HG03575 (cell line): Measurements from ENCODE around the gene ZMYND11.
"Not testable (repeated sequence)": the region's sequence is repeated elsewhere in the genome, so short reads cannot be mapped to it uniquely, and the experiment has no call there.

Source experiments
- ATAC-seq: cut with Tn5 transposase; IDR thresholded peaks from one replicate; pipeline ENCODE4 v1.9.1; 2021; ENCODE audit not compliant: unreplicated experiment, insufficient number of reproducible peaks, low FRiP score; ENCODE audit errors: extremely low read depth

The ZMYND11 gene

DNA sequence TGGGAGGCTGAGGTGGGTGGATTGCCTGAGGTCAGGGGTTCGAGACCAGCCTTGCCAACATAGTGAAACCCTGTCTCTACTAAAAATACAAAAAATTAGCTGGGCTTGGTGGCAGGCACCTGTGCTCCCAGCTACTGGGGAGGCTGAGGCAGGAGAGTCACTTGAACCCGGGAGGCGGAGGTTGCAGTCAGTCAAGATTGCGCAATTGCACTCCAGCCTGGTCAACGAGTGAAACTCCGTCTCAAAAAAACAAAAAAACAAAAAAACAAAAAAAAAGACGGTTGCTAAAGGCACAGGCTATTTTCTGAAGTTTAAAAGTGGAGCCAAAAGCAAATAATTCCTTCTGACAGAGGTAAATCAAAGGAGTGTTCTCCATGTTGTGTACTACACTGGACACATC, 50.3 kb downstream of the ZMYND11 start:
- ATAC-seq: not testable (repeated sequence)

DNA sequence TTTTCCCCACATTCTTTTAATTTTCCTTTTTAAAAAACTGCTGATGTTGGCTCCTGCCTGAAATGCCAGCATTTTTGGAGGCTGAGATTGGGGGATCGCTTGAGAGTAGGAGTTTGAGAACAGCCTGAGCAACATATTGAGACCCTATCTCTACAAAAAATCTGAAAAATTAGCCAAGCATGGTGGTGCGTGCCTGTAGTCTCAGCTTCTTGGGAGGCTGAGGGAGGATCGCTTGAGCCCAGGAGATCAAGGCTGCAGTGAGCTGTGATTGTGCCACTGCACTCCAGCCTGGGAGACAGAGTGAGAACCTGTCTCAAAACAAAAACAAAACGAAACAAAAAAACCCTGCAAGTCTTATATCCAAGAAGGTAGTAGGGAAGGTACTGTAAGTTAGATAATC, 51.7 kb downstream of the ZMYND11 start:
- ATAC-seq: no peak

DNA sequence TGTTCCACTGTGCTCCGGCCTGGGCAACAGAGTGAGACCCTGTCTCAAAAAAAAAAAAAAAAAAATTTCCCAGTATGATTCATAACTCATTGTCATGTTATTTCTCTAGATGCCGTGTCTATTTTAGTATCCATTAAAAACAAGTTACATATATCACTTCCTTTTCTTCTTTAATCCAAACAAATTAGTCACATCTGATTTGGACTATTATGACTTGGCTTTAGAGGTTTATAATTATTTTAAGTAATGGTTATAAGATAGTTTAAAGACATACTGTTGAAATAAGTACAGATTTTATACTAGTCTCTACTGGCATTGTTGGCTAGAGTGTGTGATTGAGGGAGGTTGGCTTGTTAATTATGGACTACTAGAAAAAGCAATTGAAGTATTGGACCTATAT, 53.3 kb downstream of the ZMYND11 start:
- ATAC-seq: no peak

DNA sequence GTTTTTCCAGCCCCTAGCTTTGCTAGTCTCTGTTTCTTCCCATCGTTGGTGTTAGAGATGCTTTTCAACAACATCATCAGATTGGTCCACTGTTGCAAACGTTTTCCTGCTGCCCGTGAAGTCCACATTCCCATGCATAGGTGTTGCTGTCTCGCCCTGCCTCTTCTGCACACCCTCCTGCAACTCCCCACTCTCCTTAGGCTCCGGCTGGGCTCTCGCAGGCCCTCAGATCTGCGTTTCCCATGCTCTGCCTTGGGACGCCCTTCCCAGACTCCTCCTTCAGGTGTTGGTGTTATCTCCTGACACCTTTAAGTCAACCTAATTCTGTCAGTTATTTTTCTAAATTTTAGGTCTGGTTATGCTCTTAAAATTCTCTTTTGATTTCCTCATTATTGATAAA, 55.0 kb downstream of the ZMYND11 start:
- no peak for ATAC-seq

DNA sequence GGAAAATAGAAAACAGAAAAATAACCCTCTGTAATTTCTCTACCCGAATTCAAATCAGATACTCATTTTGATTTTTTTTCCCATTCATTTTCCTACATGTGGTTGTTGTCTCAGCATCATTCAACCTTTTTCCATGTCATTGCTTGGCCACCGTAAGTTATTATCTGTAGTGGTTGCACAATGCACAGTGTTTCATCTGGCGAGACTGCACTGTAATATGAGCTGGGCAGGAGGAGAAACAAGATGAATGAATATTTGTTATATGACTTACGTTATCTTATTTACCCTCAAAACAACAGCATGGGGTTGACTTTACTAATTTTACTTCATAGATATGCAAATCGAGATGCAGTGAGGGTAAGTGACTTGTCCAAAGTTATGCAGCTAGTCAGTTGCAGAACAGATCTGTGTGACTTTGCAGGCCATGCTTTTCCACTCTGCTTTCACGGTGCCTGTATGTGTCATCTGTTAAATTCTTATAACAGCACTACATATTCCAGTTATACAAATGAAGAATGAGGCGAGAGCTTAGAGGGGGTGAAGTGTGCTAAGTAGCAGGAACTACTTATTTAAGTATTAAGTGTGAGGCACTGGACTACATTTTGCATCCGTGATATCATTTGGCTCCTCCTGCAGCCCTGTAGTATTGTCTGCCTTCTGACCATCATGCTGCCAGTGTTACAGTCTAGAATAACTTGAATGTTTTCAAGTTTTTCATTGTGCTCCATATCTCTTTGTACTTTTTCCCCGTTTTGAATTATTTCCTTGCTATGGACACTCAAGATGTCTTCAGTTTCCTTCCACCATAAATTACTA, 56.7 kb downstream of the ZMYND11 start:
- no peak for ATAC-seq

DNA sequence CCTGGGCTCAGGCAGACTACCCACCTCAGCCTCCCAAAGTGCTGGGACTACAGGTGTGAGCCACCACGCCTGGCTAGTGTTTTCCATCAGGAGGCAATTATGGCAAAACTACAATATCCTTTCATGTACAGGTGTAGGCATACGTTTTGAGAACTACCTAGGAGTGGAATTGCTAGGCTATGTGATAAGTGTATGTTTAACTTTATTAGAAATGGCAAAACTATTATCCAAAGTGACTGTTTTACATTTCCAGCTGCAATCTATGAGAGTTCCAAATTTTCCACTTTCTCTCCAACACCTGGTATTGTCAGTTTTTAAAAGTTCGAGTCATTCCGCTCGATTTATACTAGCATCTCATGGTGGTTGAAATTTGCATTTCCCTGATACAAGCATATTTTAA, 59.0 kb downstream of the ZMYND11 start:
- ATAC-seq: no peak

DNA sequence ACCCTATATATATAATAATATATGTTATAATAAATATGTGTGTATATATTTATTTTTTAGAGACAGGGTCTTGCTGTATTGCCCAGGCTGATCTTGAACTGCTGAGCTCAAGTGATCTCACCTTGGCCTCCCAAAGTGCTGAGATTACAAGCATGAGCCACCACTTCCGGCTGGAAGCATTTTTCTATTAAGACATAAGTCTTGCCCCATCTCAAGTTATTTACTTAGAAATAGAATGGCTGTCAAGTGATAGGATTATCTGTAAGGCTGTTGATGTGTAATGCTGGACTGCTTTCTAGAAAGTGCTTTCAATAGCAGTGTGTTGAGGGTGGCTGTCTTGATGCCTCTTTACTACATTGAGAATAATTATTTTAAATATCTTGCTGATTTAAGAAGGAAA, 65.2 kb downstream of the ZMYND11 start:
- no peak for ATAC-seq

DNA sequence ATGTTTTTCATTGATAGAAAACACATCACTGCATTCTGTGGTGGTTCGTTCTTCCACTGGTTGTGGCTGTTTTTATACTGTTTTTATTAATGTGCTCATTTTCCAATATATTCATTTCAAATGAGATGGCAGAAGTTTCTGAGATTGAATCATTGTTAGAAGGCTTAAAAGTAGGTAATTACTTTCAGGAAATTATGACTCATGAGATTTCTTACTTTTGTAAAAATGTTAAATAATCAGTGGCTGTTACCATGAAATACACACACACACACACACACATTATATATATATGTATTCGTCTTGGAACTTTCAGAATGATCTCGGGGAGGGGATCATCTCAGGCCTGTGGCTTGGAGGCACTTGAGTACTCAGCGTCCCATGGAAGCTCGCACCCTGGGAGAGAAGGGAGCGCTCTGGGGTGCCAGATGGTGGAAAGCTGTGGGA, 66.1 kb downstream of the ZMYND11 start:
- no peak for ATAC-seq

DNA sequence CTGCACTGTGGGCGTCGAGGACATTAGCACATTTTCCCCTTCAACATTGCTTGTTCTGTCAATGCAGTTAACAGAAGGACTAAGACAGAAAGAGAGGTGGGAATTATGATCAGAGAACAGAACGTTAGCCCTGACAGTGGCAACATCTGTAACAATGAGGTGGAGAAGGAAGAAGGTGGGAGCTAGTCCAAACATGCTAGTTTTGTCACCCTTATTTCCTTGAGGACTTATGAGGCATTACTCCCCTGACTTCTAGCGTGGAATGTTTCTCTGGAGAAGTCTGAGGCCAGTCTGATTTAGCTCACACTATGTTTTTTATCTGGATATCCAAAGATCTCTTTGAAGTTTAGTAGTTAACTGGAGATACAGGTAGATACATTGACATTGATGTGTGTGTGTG, 73.4 kb downstream of the ZMYND11 start:
- ATAC-seq: no peak

DNA sequence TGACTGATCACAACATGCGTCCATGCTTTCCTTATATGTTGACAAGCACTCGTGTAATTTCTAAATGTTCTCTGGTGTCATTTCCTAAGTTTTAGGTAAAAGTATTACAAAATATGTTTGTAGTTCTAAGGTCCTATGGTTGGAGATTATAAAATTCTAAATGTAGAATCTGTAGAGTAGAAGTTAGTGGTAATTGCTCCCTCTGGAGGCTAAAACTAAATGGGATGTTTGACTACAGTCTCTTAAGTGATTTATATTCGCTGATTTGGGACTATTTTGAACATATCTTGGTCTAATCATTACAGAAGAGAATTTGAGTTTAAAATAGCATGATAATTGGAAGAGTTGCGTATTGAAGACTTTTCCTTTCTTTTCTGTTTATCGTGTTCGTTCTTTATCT, 74.1 kb downstream of the ZMYND11 start:
- ATAC-seq: no peak

DNA sequence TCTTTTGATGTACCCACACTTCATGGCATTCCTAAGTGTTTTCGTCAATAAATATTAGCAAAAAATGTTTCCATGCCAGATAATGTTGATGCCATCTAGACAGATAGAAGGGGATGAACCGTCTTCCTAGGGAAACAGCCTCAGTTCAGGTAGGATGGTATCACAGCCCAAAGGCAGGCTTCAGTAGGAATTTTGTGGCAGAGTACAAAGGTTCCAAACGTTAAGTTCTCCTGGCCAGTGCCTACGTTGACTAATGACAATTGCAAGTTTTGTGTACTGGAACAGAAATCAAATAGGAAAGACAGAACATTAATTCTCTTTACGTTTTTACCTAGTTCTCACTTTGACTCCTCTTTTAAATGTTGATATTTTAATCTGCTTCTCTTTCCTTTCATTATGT, 75.0 kb downstream of the ZMYND11 start:
- ATAC-seq: no peak

DNA sequence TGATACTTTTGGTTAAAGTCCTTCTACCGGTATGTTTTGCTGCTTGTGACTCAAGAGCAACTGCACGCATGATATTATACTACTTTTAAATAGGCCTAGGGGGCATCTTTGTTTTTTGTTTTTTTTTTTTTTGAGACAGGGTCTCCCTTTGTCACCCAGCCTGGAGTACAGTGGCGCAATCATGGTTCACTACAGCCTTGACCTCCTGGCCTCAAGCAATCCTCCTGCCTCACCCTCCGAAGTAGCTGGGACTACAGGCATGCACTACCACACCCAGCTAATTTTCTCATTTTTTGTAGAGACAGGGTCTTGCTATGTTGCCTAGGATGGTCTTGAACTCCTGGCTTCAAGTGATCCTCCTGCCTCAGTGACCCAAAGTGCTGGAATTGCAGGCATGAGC, 80.2 kb downstream of the ZMYND11 start:
- no peak for ATAC-seq

DNA sequence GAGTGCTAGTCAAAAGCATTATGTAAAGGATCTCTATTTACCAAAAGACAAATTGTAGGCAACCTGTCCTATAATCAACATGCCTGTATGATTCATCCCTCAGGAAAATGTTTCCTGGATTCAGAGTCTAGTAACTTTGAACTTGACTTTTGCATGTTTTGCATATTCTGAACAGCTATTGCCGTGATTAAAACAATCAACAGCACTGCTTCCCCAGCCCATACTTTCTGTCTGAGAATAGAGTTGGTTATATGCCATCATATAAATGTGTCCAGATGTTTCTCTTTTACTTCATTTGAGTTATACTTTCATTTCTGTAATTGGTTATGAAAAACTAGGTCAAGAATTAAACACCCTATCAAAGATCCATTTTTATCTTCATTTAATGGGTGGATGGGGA, 83.5 kb downstream of the ZMYND11 start:
- no peak for ATAC-seq

DNA sequence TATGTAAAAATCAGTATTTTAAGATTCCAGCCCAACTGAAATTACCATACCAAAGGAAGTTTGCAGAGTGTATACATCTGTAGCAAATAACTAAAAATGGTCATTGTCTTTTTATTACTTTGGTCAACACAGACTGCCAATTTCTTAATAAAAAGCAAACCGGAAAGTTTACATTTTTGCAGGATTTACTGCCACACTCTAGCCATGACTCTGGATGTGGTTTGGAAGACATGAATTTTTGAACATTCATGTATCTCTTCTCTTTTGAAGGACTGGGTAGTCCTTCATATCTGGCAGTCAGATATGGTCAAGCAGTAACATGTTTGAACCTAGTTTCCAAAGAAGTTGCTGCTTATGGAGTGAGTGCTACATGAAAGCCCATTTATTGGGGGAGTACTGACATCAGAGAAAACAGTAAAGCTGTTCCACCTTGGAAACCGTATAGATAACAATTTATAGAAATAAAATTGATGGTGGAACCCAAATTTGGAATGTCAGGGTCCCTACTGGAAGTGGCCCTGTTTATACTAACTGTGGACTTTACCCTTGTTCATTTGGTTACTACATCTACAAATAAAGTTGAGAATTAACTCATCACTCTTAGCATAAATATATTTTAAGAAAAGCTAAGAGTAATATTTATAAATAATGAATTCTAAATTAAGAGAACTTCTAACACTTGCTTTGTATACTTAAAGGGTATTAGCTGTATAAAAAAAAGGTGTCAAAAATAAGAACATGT, 84.6 kb downstream of the ZMYND11 start:
- no peak for ATAC-seq

DNA sequence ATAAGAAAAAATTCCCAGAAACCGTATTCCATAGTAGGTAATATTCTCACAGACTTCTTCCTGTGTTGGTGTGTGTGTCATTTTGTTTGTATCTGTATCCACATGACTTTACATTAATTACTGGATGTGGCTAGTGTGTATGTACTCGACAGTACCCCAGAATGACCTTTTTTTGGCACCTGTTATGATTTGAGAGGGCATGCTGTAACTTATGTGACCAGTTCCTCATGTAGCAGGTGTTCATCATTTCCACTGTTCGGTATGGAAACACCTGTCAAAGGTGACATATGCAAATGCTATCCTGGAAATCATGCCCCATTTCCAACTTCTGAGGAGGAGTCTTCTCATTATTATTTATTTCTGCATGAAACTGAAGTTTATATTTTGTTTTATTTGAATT, 89.3 kb downstream of the ZMYND11 start:
- ATAC-seq: no peak

DNA sequence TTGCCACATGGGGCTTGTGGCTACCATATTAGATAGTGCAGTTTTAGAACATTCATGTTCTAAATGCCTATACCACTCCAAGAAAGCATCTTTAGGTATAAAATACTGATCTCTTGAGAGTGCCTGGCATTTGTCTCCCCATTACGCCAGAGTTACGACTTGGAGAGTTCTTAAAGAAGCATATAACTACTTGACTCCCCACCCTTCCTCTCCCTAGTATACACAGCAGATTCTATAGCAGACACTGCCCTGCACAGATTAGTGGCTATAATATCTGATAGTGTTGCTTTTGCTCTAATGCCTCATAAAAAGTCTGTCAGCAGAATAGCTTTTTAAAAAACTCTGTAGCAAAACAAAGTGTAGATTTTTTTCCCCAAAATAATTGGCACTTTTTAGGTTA, 90.8 kb downstream of the ZMYND11 start:
- no peak for ATAC-seq

DNA sequence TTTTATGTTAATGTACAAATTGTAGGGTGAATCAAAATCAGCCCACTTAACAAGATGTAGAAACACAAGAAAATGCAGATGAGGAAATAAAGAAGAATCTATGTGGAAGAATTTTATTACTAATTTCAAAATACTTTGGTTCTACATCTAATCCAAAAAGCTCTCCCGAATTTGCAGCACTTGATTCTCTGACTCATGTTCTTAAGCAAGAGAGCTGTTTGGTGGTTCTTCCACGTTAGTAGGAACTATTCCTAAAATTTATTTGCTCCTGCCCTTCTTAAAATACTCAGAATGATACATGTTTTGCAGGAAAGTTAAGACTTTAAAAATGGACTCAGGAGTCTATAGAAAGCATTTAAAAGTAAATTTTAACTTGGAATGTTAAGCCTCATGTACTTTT, 91.8 kb downstream of the ZMYND11 start:
- no peak for ATAC-seq

DNA sequence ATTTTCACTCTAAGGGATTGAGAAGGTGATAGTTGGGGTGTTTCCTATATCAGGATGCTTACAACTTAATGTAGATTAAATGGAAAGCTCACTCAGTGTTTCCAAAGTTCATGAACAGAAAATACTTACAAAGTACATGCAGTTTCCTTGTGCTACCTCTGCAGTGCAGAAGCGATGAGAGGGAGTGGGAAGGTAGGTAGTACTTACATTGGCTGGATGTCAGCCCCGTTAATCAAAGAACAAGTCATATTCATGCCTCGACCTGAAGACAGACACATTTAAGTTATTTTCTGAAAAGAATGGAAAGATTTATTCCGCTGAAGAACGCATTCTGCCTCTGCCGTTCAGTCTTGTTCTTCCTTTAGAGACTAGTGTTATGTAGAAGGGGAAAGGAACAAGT, 93.1 kb downstream of the ZMYND11 start:
- ATAC-seq: no peak

DNA sequence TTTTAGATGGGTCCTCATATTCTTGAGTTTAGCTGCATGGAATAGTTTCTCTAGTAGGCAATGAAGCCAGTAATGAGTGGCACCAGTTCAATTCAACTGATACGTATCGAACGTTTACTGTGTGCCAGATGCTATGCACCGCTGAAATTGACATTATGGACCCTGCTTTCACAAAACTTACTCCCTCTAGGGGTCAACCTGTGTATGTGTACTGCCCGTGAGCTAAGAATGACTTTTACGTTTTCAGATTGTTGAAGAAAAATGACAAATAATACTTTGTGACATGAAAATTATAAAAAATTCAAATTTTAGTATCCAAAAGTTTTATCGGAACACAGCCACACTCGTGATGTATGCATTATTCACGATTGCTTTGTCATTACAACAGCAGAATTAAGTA, 95.5 kb downstream of the ZMYND11 start:
- ATAC-seq: no peak

DNA sequence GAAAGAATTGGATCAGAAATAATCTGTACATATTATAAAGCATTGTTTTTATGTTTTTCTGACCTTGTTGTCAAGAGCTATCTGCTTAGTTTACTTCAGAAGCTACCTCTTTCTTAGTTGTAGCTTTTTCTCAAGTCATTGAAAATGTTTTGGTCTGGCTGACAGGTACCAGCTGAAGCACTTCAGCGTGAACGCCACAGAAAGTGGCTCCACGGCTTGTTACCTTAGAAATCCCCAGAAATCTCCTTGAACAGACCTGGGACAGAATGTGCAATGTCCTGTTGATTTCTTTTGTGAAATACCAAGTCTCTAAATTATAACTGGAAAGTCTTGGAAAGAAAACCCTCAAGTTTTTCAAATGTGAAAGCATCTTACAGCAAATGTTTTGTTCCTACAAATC, 96.8 kb downstream of the ZMYND11 start:
- ATAC-seq: no peak

DNA sequence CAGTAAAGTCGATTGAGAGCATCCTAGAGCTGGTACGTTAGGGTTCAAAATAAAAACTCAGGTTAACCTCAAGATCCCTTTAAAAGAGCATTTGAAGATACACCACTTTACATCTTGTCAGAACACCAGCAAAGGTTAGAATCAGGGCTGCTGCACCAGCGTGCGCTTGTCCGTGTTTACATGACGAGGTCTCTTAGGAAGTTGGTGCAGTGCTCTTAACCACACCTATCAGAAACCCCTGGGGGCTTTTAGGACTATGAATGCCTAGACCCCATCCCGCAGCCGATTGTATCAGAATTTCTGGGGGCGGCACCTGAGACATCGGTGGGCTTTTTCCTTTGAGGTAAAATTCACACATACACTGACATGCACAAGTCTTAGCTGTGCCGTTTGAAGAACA, 97.6 kb downstream of the ZMYND11 start:
- no peak for ATAC-seq
